ENCODE measurements around the gene FNDC3B. TPM values are rescaled to one million over a fixed set of nuclear protein-coding genes. Genes with fewer than 3 reads are reported as not detected.

Gene FNDC3B
- total RNA-seq, 1 experiment from 2014 or later: 22.9 TPM

DNA sequence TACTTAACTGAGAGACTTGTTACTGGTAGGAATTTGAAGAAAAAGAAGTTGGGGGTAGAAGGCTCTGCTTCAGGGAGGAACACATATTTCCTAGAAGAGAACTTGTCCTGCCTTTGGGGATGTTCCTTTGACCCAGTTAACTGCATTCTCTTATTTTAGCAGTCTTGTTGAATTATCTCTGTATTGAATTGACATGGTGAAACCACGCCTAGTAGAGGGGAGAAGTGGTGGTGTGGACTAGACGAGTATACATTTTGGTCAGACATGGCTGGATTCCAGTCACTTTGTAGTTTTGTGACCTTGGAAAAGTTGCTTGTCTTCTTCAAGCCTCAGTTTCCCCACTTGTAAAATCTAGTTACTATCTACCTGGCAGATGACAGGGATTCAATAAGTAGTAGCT is 87.8 kb downstream of the FNDC3B start:
- in situ Hi-C loops (cut with HindIII; ENCODE audit: low sequenced_read_pairs): no loop called here
- no peak for DNase-seq (ENCODE audit: low spot score)

DNA sequence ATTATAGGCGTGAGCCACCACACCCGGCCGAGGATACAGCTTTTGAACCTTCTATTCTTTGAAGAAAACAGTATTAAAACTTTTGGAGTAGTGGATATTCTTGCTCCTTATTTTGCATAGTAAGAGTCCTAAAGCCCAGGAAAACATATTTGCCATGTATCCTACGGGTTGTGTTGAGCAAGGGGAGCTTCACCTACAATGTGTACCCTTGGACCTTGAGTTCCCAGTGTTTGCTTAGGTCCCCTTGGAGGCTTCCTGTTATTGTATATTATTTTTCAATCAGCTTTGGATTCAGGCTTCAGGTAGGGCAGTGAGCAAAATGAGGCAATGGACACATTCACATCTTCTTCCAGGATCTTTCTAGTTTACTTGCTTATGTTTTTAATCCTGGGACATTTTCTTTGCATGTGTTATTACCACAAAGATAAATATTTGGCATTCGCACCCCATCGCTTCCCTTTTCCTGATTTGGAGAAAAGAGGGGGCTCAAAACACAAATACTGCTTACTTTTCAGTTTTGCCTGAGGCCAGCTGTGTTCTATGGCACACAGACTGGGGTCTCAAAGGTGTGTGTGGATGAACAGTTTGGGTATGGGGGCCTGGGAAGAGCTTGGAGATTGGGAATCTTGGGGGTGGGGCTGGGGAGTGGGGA is 88.7 kb downstream of the FNDC3B start:
- in situ Hi-C loops (cut with HindIII; ENCODE audit: low sequenced_read_pairs): no loop called here
- no peak for DNase-seq (ENCODE audit: low spot score)

- DNase-seq (ENCODE audit: low spot score): no peak
- in situ Hi-C loops (cut with HindIII; ENCODE audit: low sequenced_read_pairs): no loop called here
These were observed 89.5 kb downstream of the FNDC3B start for GRCh38 chr3:172128858-172129257.

DNA sequence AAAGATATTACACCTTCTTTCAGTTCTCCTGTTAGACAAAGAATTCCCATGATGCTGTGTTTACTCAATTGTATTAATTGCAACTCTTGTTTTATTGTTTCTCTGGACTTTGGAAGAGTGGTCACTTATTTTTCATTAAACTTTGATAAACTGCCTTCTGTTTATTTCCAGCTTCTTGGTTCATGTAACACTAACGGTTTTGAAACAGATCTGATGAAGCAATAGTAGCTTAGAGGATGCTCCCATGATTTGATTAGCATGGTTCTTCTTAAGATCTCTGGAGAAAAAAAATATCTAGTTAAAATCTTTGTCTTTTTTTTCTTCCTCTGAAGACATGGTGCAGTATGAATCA is 90.1 kb downstream of the FNDC3B start:
- no peak for DNase-seq (ENCODE audit: low spot score)

DNA sequence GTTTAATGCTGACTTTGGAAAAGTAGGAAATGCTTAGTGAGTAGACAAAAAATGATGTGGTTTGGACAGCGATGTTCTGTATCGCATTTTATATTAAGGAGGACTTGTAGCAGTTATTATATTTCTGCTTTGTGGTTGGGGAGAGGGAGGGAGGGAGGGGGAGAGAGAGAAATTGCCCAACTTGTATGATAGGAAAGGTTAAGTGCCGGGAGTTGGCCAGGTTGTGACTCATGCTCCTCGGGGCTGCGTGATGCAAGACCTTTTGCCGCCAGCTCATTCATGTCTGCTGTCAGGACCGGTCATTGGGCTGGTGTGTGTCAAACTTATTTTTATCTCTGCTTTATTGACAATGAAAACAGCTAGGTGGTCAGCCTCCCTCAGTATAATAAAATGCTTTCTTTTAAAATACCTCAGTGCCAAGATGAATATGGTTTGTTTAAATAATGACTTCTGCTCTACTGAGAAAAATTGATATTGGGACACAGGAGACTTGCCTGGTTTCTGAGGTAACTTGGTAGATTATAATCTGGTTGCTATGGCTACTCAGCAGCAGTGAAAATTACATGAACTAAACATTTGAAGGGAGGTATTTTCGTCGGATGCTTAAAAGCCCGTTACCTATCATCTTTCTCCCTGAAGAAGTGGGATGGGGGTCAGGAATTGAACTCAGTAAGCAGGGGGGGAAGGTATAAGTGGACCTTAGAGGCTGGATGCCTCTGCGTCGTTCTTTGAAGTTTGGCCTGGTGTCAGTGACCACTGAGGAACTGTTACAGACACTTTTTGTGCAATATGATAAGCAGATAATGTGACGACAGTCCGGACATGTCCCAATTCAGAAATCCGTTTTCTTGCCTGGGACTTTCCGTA is 90.7 kb downstream of the FNDC3B start:
- in situ Hi-C loops (cut with HindIII; ENCODE audit: low sequenced_read_pairs): no loop called here
- no peak for DNase-seq (ENCODE audit: low spot score)

More for the DNA sequence above, 90.1 kb downstream of the FNDC3B start:
- in situ Hi-C loops (cut with HindIII; ENCODE audit: low sequenced_read_pairs): no loop called here

- in situ Hi-C loops (cut with HindIII; ENCODE audit: low sequenced_read_pairs): no loop called here
These were observed 91.3 kb downstream of the FNDC3B start for GRCh38 chr3:172130717-172131050.

DNA sequence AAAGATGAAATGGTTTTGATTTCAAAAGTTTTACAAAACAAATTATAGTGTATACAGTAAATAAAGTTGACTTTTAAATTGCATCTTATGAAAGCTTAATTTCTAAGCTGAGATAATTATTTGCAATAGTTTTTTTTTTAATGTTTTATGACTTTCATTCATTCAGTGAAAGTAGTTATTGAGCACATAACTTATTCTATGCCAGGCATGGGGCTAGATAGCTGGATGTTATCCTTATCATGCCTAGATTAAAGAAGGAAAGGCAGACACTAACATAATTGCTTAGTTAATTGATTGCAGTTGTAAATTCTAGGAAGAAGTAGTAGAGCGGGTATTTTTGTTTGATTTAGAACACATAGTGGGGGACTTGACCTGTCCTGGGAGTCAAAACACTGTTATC is 92.4 kb downstream of the FNDC3B start:
- no peak for DNase-seq (ENCODE audit: low spot score)
- in situ Hi-C loops (cut with HindIII; ENCODE audit: low sequenced_read_pairs): no loop called here

More at GRCh38 chr3:172130717-172131050, 91.3 kb downstream of the FNDC3B start:
- DNase-seq (ENCODE audit: low spot score): no peak

DNA sequence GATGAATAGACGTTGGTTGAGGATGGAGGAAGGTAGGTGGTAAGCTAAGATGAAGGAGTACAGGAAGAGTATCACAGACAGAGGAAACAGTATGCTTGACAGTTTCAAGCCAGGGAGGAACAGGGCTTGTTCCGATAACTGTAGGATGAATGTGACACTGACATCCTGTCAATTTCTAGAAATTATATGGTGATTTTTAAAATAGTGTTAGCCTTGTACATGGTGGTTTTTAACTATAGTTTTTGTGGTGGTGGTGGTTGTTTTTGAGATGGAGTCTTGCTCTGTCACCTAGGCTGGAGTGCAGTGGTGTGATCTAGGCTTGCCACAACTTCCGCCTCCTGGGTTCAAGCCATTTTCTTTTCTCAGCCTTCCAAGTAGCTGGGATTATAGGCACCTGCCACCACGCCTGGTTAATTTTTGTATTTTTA is 92.8 kb downstream of the FNDC3B start:
- in situ Hi-C loops (cut with HindIII; ENCODE audit: low sequenced_read_pairs): no loop called here

GRCh38 chr3:172132721-172133311 is 93.4 kb downstream of the FNDC3B start:
- in situ Hi-C loops (cut with HindIII; ENCODE audit: low sequenced_read_pairs): no loop called here
- DNase-seq (ENCODE audit: low spot score): no peak

More for the DNA sequence above, 92.8 kb downstream of the FNDC3B start:
- no peak for DNase-seq (ENCODE audit: low spot score)

DNA sequence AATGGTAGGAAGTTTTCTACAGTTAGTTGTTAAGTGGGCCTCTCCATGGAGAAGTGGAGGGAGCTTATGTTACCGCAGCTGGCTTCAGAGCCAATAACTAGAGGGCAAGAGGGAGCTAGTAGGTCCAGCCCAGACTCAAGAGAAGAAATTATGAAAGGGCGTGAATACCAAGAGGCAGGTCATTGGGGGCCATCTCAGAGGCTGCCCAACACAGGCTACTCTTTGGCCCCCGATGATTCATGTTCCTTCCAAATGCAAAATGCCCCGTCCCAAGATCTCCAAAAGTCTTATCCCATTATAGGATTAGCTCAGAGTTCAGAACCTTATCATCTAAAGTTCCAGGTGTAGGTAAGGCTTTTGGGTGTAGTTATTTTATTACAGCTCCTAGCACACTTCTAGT is 94.5 kb downstream of the FNDC3B start:
- no peak for DNase-seq (ENCODE audit: low spot score)
- in situ Hi-C loops (cut with HindIII; ENCODE audit: low sequenced_read_pairs): no loop called here

DNA sequence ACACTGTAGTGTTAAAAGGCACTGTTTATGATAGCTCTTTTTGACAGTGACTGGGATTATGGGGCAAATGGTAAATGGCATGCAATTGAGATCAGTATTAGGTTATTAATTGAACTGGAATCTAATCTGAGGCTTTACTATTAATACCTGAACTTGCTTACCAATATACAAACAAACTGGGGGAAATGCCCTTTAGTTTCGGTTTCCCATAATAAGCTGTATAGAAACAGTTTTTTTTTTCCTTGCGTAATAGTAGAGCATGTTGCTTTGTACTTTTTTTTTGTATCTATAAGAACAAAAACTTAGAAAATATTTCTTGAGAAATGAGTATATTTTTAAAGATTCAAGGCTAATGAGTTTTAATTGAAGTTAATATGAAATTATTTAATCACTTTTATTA is 95.0 kb downstream of the FNDC3B start:
- DNase-seq (ENCODE audit: low spot score): no peak
- in situ Hi-C loops (cut with HindIII; ENCODE audit: low sequenced_read_pairs): no loop called here

- DNase-seq (ENCODE audit: low spot score): no peak
- in situ Hi-C loops (cut with HindIII; ENCODE audit: low sequenced_read_pairs): no loop called here
These were observed 95.8 kb downstream of the FNDC3B start for GRCh38 chr3:172135185-172135584.

- in situ Hi-C loops (cut with HindIII; ENCODE audit: low sequenced_read_pairs): no loop called here
These were observed 96.4 kb downstream of the FNDC3B start for GRCh38 chr3:172135820-172136219.

GRCh38 chr3:172136330-172136729 is 97.0 kb downstream of the FNDC3B start:
- DNase-seq (ENCODE audit: low spot score): no peak
- in situ Hi-C loops (cut with HindIII; ENCODE audit: low sequenced_read_pairs): no loop called here

More at GRCh38 chr3:172135820-172136219, 96.4 kb downstream of the FNDC3B start:
- DNase-seq (ENCODE audit: low spot score): no peak

- no peak for DNase-seq (ENCODE audit: low spot score)
- in situ Hi-C loops (cut with HindIII; ENCODE audit: low sequenced_read_pairs): no loop called here
These were observed 98.2 kb downstream of the FNDC3B start for GRCh38 chr3:172137287-172138192.

DNA sequence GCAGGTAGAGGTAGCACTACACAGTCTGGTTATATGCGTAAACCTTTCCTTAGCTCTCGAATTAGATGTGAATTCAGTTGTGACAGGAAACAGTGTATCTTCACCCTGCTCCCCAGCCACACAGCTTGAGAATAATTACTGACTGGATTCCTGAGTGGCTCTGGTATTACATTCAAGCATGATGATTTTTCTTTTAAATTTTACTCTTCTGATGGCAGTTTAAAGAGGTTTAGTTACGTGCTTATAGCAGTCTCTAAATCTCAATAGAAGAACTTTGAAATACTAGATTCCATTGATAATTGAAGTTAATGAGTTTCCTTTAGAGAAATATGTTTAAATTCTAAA is 98.8 kb downstream of the FNDC3B start:
- in situ Hi-C loops (cut with HindIII; ENCODE audit: low sequenced_read_pairs): no loop called here
- no peak for DNase-seq (ENCODE audit: low spot score)

- in situ Hi-C loops (cut with HindIII; ENCODE audit: low sequenced_read_pairs): no loop called here
- no peak for DNase-seq (ENCODE audit: low spot score)
These were observed 99.6 kb downstream of the FNDC3B start for GRCh38 chr3:172138792-172139507.

DNA sequence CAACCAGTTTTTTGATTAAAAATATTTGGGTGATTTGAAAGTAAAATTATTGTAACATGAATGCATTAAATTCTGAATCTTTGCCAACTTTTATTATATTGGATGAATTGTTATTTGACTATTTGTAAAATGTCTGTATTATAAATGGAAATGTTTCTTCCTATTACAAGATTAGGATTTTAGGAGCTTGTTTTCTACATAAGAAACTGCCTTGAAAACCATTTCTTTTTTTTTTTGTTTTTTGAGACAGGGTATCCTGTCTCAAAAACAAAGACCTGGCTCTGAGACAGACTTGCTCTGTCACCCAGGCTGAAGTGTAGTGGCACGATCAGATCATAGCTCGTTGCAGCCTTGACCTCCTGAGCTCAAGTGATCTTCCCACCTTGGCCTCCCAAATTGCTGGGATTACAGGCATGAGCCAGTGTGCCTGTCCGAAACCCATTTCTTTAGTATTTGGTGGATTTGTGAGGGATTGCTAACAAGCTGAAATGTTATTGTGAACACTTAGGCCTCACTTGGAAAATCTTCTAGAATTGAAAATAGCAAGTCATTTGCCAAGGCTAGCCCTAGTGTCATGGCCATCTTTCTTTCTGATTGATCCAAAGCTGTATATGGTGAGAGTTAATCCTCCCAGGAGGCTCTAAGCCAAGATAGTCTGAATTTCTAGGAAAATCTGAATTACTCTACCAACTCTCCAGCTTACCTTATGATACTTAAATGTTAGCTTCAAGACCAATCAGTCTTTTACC is 100.3 kb downstream of the FNDC3B start:
- in situ Hi-C loops (cut with HindIII; ENCODE audit: low sequenced_read_pairs): no loop called here
- DNase-seq (ENCODE audit: low spot score): no peak
